ENCODE data around the gene CEP192. TPM values are rescaled to one million over a fixed set of nuclear protein-coding genes. Genes with fewer than 3 reads are reported as not detected.
A peak's percentile ranks its signal among the peaks of the same experiment; 100 is the strongest.

The CEP192 gene, protein sequence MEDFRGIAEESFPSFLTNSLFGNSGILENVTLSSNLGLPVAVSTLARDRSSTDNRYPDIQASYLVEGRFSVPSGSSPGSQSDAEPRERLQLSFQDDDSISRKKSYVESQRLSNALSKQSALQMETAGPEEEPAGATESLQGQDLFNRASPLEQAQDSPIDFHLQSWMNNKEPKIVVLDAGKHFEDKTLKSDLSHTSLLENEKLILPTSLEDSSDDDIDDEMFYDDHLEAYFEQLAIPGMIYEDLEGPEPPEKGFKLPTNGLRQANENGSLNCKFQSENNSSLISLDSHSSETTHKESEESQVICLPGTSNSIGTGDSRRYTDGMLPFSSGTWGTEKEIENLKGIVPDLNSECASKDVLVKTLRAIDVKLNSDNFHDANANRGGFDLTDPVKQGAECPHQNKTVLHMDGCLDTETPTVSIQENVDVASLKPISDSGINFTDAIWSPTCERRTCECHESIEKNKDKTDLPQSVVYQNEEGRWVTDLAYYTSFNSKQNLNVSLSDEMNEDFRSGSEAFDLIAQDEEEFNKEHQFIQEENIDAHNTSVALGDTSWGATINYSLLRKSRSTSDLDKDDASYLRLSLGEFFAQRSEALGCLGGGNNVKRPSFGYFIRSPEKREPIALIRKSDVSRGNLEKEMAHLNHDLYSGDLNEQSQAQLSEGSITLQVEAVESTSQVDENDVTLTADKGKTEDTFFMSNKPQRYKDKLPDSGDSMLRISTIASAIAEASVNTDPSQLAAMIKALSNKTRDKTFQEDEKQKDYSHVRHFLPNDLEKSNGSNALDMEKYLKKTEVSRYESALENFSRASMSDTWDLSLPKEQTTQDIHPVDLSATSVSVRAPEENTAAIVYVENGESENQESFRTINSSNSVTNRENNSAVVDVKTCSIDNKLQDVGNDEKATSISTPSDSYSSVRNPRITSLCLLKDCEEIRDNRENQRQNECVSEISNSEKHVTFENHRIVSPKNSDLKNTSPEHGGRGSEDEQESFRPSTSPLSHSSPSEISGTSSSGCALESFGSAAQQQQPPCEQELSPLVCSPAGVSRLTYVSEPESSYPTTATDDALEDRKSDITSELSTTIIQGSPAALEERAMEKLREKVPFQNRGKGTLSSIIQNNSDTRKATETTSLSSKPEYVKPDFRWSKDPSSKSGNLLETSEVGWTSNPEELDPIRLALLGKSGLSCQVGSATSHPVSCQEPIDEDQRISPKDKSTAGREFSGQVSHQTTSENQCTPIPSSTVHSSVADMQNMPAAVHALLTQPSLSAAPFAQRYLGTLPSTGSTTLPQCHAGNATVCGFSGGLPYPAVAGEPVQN (N-terminal part only)
- 10 to 100 TPM; 23.7 to 24.0 TPM for total RNA-seq

- TF ChIP-seq, protein P1, sequence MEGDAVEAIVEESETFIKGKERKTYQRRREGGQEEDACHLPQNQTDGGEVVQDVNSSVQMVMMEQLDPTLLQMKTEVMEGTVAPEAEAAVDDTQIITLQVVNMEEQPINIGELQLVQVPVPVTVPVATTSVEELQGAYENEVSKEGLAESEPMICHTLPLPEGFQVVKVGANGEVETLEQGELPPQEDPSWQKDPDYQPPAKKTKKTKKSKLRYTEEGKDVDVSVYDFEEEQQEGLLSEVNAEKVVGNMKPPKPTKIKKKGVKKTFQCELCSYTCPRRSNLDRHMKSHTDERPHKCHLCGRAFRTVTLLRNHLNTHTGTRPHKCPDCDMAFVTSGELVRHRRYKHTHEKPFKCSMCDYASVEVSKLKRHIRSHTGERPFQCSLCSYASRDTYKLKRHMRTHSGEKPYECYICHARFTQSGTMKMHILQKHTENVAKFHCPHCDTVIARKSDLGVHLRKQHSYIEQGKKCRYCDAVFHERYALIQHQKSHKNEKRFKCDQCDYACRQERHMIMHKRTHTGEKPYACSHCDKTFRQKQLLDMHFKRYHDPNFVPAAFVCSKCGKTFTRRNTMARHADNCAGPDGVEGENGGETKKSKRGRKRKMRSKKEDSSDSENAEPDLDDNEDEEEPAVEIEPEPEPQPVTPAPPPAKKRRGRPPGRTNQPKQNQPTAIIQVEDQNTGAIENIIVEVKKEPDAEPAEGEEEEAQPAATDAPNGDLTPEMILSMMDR (IDR thresholded peaks at IDR 0.05), result peak in 1 of 2 donors; percentile 45
- Histone ChIP-seq H3K36me3 (no peaks in the 10 kb centered on the region), H3K27ac (peak within 1 kb of the TSS; percentile 89 to 91), H3K4me3 (peak within 1 kb of the TSS; percentile 60 to 96), H3K4me1 (peaks cover 0 to 29% of the 10 kb centered on the region in 2 donors), H3K27me3 (no peaks in the 10 kb centered on the region), H3K9me3 (no peaks in the 10 kb centered on the region)
- DNase-seq (ENCODE audit: low spot score), result peak; percentile 99
These were observed at the start of gene CEP192 for GRCh38 chr18:12990967-12991820. TSS of gene CEP192 (plus strand) at chr18:12991362. CDS start at chr18:12999425, 8,063 bp downstream.

DNA sequence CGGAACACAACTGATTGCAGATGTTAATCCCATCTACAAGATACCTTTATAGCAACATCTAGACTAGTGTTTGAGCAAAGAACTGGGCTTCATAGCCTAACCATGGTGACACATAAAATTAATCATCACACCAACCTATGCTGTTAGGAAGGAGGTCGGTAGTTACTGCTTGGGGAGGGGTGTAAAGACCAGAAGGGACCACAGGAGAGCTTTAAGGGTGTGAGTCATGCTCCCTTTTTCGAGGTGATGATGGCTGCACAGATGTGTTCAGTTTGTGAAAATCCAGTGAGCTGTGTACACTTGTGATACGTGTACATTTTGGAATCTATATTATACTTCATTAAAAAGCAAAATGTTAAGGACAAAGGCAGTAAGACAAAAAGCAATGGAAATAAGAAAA is 47.9 kb upstream of the CEP192 start:
- TF ChIP-seq, protein P1 (IDR thresholded peaks at IDR 0.05), result no peak
- H3K4me1 ChIP-seq, result peaks cover 0 to 17% of the 10 kb centered on the region in 2 donors
- DNase-seq (ENCODE audit: low spot score), result no peak
- no peaks in the 10 kb centered on the region for H3K9me3 ChIP-seq
- H3K36me3 ChIP-seq, result no peaks in the 10 kb centered on the region
- H3K27me3 ChIP-seq, result no peaks in the 10 kb centered on the region
- H3K27ac ChIP-seq, result no peak overlapping the region
- no peak overlapping the region for H3K4me3 ChIP-seq

- Histone ChIP-seq H3K27ac (peak overlapping the region in 1 of 2 donors; percentile 37), H3K9me3 (no peaks in the 10 kb centered on the region), H3K4me3 (no peak overlapping the region), H3K36me3 (no peaks in the 10 kb centered on the region), H3K4me1 (peaks cover 0 to 25% of the 10 kb centered on the region in 2 donors), H3K27me3 (no peaks in the 10 kb centered on the region)
- TF ChIP-seq, protein P1 (IDR thresholded peaks at IDR 0.05), result no peak
- peak; percentile 68 for DNase-seq (ENCODE audit: low spot score)
These were observed 46.5 kb upstream of the CEP192 start for GRCh38 chr18:12944709-12945108.

- DNase-seq (ENCODE audit: low spot score), result peak; percentile 69
- Histone ChIP-seq H3K9me3 (no peaks in the 10 kb centered on the region), H3K36me3 (no peaks in the 10 kb centered on the region), H3K4me1 (peaks cover 0 to 29% of the 10 kb centered on the region in 2 donors), H3K27me3 (no peaks in the 10 kb centered on the region), H3K4me3 (peak overlapping the region; percentile 56 to 68), H3K27ac (peak overlapping the region; percentile 95 to 99)
- TF ChIP-seq, protein P1 (IDR thresholded peaks at IDR 0.05), result no peak
These were observed 44.4 kb upstream of the CEP192 start for GRCh38 chr18:12946549-12947284.
